IgD-negative memory B cell (primary cell): Measurements from ENCODE around the gene TTBK1. TPM values are rescaled to one million over a fixed set of nuclear protein-coding genes. Genes with fewer than 3 reads are reported as not detected.

Experiments used
- H3K27ac Mint-ChIP-seq, 3 donors: one replicate each; pipeline ENCODE4 v1.8.0; 2020 to 2022; ENCODE audit warnings: mild to moderate bottlenecking in 3 of 3, mixed read lengths in 3 of 3, moderate library complexity in 1 of 3
- H3K27me3 Mint-ChIP-seq: one replicate; pipeline ENCODE4 v1.8.0; 2021; ENCODE audit warnings: mixed read lengths
- H3K36me3 Mint-ChIP-seq: one replicate; pipeline ENCODE4 v1.8.0; 2020; ENCODE audit warnings: mild to moderate bottlenecking, mixed read lengths
- H3K4me1 Mint-ChIP-seq, 3 donors: one replicate each; pipeline ENCODE4 v1.8.0; 2020 to 2022; ENCODE audit warnings: mixed read lengths in 3 of 3, mild to moderate bottlenecking in 1 of 3
- H3K4me3 Mint-ChIP-seq, 4 donors: one replicate each; pipeline ENCODE4 v1.8.0; 2020 to 2022; ENCODE audit warnings: mild to moderate bottlenecking in 4 of 4, mixed read lengths in 4 of 4, moderate library complexity in 3 of 4
- H3K9me3 Mint-ChIP-seq, 3 donors: one replicate each; pipeline ENCODE4 v1.8.0; 2020 to 2021; ENCODE audit warnings: mixed read lengths in 3 of 3, mild to moderate bottlenecking in 1 of 3
- polyA plus RNA-seq: library from polyadenylated mRNA; unstranded; fragments of 300-500 nt; fragmentation: Illumina TruSeq; gene quantifications from one replicate; pipeline ENCODE4 v1.2.3, GENCODE V29; 2021

TTBK1 gene
- polyA plus RNA-seq, 1 donor from 2014 or later: 0.04 TPM

GRCh38 chr6:43235841-43236240 is 7.4 kb upstream of the TTBK1 start:
- peaks cover 2 to 5% (median 4%) of the 10 kb centered on the region in 3 donors for H3K9me3 Mint-ChIP-seq
- peaks cover 1% of the 10 kb centered on the region for H3K36me3 Mint-ChIP-seq
- H3K27ac Mint-ChIP-seq: no peak overlapping the region
- no peak overlapping the region for H3K4me3 Mint-ChIP-seq
- peaks cover 15% of the 10 kb centered on the region for H3K27me3 Mint-ChIP-seq
- H3K4me1 Mint-ChIP-seq: no peaks in the 10 kb centered on the region

GRCh38 chr6:43239054-43239453 is 4.2 kb upstream of the TTBK1 start:
- H3K4me1 Mint-ChIP-seq: no peaks in the 10 kb centered on the region
- H3K36me3 Mint-ChIP-seq: peaks cover 1% of the 10 kb centered on the region
- peaks cover 2 to 5% (median 4%) of the 10 kb centered on the region in 3 donors for H3K9me3 Mint-ChIP-seq
- no peak overlapping the region for H3K27ac Mint-ChIP-seq
- H3K4me3 Mint-ChIP-seq: peak overlapping the region in 1 of 4 donors; percentile 6
- peaks cover 18% of the 10 kb centered on the region for H3K27me3 Mint-ChIP-seq

- Mint-ChIP-seq H3K4me3 (no peak overlapping the region), H3K9me3 (peaks cover 2 to 5% (median 4%) of the 10 kb centered on the region in 3 donors), H3K4me1 (no peaks in the 10 kb centered on the region), H3K36me3 (peaks cover 1% of the 10 kb centered on the region), H3K27me3 (peaks cover 18% of the 10 kb centered on the region), H3K27ac (no peak overlapping the region)
Observed at GRCh38 chr6:43240950-43241349, 2.3 kb upstream of the TTBK1 start.

GRCh38 chr6:43241446-43241845 is 1.8 kb upstream of the TTBK1 start:
- H3K4me1 Mint-ChIP-seq: peaks cover 0 to 3% (median under 1%) of the 10 kb centered on the region in 3 donors
- H3K27ac Mint-ChIP-seq: no peak overlapping the region
- no peak overlapping the region for H3K4me3 Mint-ChIP-seq
- H3K9me3 Mint-ChIP-seq: peaks cover 2 to 5% (median 4%) of the 10 kb centered on the region in 3 donors
- H3K27me3 Mint-ChIP-seq: peaks cover 18% of the 10 kb centered on the region
- no peaks in the 10 kb centered on the region for H3K36me3 Mint-ChIP-seq

GRCh38 chr6:43243664-43244321 is 512 bp downstream of the TTBK1 start:
- peaks cover 22% of the 10 kb centered on the region for H3K27me3 Mint-ChIP-seq
- H3K36me3 Mint-ChIP-seq: no peaks in the 10 kb centered on the region
- peaks cover 0 to 10% (median 9%) of the 10 kb centered on the region in 3 donors for H3K4me1 Mint-ChIP-seq
- peaks cover 2 to 5% (median 4%) of the 10 kb centered on the region in 3 donors for H3K9me3 Mint-ChIP-seq
- H3K27ac Mint-ChIP-seq: no peak overlapping the region
- H3K4me3 Mint-ChIP-seq: no peak overlapping the region

- H3K4me3 Mint-ChIP-seq: peak overlapping the region in 3 of 4 donors; percentile 86 to 97 (median 96)
- H3K27ac Mint-ChIP-seq: peak overlapping the region; percentile 73 to 81 (median 74)
- H3K36me3 Mint-ChIP-seq: no peaks in the 10 kb centered on the region
- no peaks in the 10 kb centered on the region for H3K9me3 Mint-ChIP-seq
- peaks cover 0 to 13% (median 9%) of the 10 kb centered on the region in 3 donors for H3K4me1 Mint-ChIP-seq
- H3K27me3 Mint-ChIP-seq: peaks cover 16% of the 10 kb centered on the region
Observed at GRCh38 chr6:43246301-43247113, 3.2 kb downstream of the TTBK1 start.

GRCh38 chr6:43247114-43247999 is 4.1 kb downstream of the TTBK1 start:
- Mint-ChIP-seq H3K36me3 (no peaks in the 10 kb centered on the region), H3K9me3 (no peaks in the 10 kb centered on the region), H3K4me1 (peaks cover 0 to 13% (median 9%) of the 10 kb centered on the region in 3 donors), H3K27ac (peak overlapping the region; percentile 73 to 81 (median 74)), H3K27me3 (peaks cover 19% of the 10 kb centered on the region), H3K4me3 (peak overlapping the region in 3 of 4 donors; percentile 86 to 97 (median 96))

GRCh38 chr6:43248101-43248500 is 4.8 kb downstream of the TTBK1 start:
- H3K36me3 Mint-ChIP-seq: peaks cover 2% of the 10 kb centered on the region
- no peaks in the 10 kb centered on the region for H3K9me3 Mint-ChIP-seq
- H3K27ac Mint-ChIP-seq: peak overlapping the region in 1 of 3 donors; percentile 73
- H3K4me3 Mint-ChIP-seq: peak overlapping the region in 2 of 4 donors; percentile 86 to 96
- peaks cover 19% of the 10 kb centered on the region for H3K27me3 Mint-ChIP-seq
- peaks cover 0 to 13% (median 9%) of the 10 kb centered on the region in 3 donors for H3K4me1 Mint-ChIP-seq

GRCh38 chr6:43248791-43249190 is 5.5 kb downstream of the TTBK1 start:
- Mint-ChIP-seq H3K9me3 (no peaks in the 10 kb centered on the region), H3K4me1 (peaks cover 0 to 13% (median 9%) of the 10 kb centered on the region in 3 donors), H3K4me3 (peak overlapping the region in 1 of 4 donors; percentile 41), H3K27ac (no peak overlapping the region), H3K27me3 (peaks cover 19% of the 10 kb centered on the region), H3K36me3 (peaks cover 2% of the 10 kb centered on the region)

GRCh38 chr6:43250992-43251373 is 7.7 kb downstream of the TTBK1 start:
- Mint-ChIP-seq H3K27ac (no peak overlapping the region), H3K4me3 (peak overlapping the region in 1 of 4 donors; percentile 70), H3K9me3 (no peaks in the 10 kb centered on the region), H3K36me3 (peaks cover 4% of the 10 kb centered on the region), H3K4me1 (peaks cover 0 to 13% (median 9%) of the 10 kb centered on the region in 3 donors), H3K27me3 (peaks cover 21% of the 10 kb centered on the region)

- Mint-ChIP-seq H3K36me3 (peaks cover 4% of the 10 kb centered on the region), H3K27ac (no peak overlapping the region), H3K4me1 (peaks cover 0 to 3% (median 3%) of the 10 kb centered on the region in 3 donors)
Observed at GRCh38 chr6:43253401-43253800, 10.1 kb downstream of the TTBK1 start.

GRCh38 chr6:43254138-43254817 is 11.0 kb downstream of the TTBK1 start:
- Mint-ChIP-seq H3K4me1 (peaks cover 0 to 3% (median 3%) of the 10 kb centered on the region in 3 donors), H3K27ac (no peak overlapping the region), H3K36me3 (peaks cover 4% of the 10 kb centered on the region), H3K4me3 (no peak overlapping the region), H3K27me3 (peaks cover 25% of the 10 kb centered on the region), H3K9me3 (no peaks in the 10 kb centered on the region)

More at GRCh38 chr6:43253401-43253800, 10.1 kb downstream of the TTBK1 start:
- no peak overlapping the region for H3K4me3 Mint-ChIP-seq
- H3K27me3 Mint-ChIP-seq: peaks cover 24% of the 10 kb centered on the region
- H3K9me3 Mint-ChIP-seq: no peaks in the 10 kb centered on the region

GRCh38 chr6:43254846-43255245 is 11.6 kb downstream of the TTBK1 start:
- Mint-ChIP-seq H3K4me1 (peaks cover 0 to 3% (median 3%) of the 10 kb centered on the region in 3 donors), H3K27ac (no peak overlapping the region), H3K27me3 (peaks cover 26% of the 10 kb centered on the region), H3K4me3 (no peak overlapping the region), H3K9me3 (no peaks in the 10 kb centered on the region), H3K36me3 (peaks cover 4% of the 10 kb centered on the region)

GRCh38 chr6:43255408-43256054 is 12.2 kb downstream of the TTBK1 start:
- Mint-ChIP-seq H3K4me1 (peaks cover 0 to 3% (median 3%) of the 10 kb centered on the region in 3 donors), H3K27me3 (peaks cover 26% of the 10 kb centered on the region), H3K27ac (no peak overlapping the region), H3K36me3 (peaks cover 4% of the 10 kb centered on the region), H3K4me3 (no peak overlapping the region), H3K9me3 (no peaks in the 10 kb centered on the region)
